OCI-LY1 (cell line): ENCODE data around the gene ZNF668.

Source experiments
- H2AFZ ChIP-seq: fragments of 200-600 bp; sonication (generic), shearing (Covaris generic); 2 replicates; pipeline ENCODE4 v1.6.0; 2014; ENCODE audit warnings: antibody characterized with exemption, mild to moderate bottlenecking, low read length
- H3F3A ChIP-seq: fragments of 200-600 bp; sonication (generic), shearing (Covaris generic); 2 replicates; pipeline ENCODE4 v1.6.0; 2014; ENCODE audit warnings: mild to moderate bottlenecking, antibody characterized with exemption, low read length, moderate library complexity; ENCODE audit not compliant: insufficient read depth
- H3K27ac ChIP-seq: fragments of 200-600 bp; sonication (generic); 2 replicates; pipeline ENCODE4 v1.5.1; 2014; ENCODE audit warnings: low read length, mixed run types, mild to moderate bottlenecking, low read depth; ENCODE audit not compliant: poor library complexity, severe bottlenecking
- H3K27me3 ChIP-seq: fragments of 200-600 bp; sonication (generic); 2 replicates; pipeline ENCODE4 v1.6.0; 2014; ENCODE audit warnings: antibody characterized with exemption, mild to moderate bottlenecking, low read length, moderate library complexity; ENCODE audit not compliant: insufficient read depth
- H3K36me3 ChIP-seq: fragments of 200-600 bp; sonication (generic); 2 replicates; pipeline ENCODE4 v1.6.1; 2014; ENCODE audit warnings: mild to moderate bottlenecking, antibody characterized with exemption, low read length, moderate library complexity, mixed read lengths; ENCODE audit not compliant: insufficient read depth
- H3K4me1 ChIP-seq: fragments of 200-600 bp; sonication (generic); 2 replicates; pipeline ENCODE4 v1.5.1; 2014; ENCODE audit warnings: mild to moderate bottlenecking, low read length, moderate library complexity; ENCODE audit not compliant: insufficient read depth, severe bottlenecking
- H3K4me2 ChIP-seq: fragments of 200-600 bp; sonication (generic), shearing (Covaris generic); 2 replicates; pipeline ENCODE4 v1.6.1; 2014; ENCODE audit warnings: low read length
- H3K4me3 ChIP-seq: fragments of 200-600 bp; sonication (generic); 2 replicates; pipeline ENCODE4 v1.5.1; 2014; ENCODE audit warnings: low read length, low read depth, mild to moderate bottlenecking, mixed read lengths; ENCODE audit not compliant: poor library complexity, severe bottlenecking
- H3K79me2 ChIP-seq: fragments of 200-600 bp; shearing (Covaris generic); 2 replicates; pipeline ENCODE4 v1.6.1; 2016; ENCODE audit warnings: mixed run types, low read length, mixed read lengths; ENCODE audit not compliant: insufficient read depth
- H3K9ac ChIP-seq: fragments of 200-600 bp; sonication (generic), shearing (Covaris generic); 2 replicates; pipeline ENCODE4 v1.6.1; 2014; ENCODE audit warnings: mild to moderate bottlenecking, low read length, mixed read lengths
- H3K9me2 ChIP-seq: fragments of 200-600 bp; sonication (generic), shearing (Covaris generic); 2 replicates; pipeline ENCODE4 v1.6.1; 2014; ENCODE audit warnings: low read depth, mild to moderate bottlenecking, low read length, mixed read lengths
- H3K9me3 ChIP-seq: fragments of 200-600 bp; shearing (Covaris generic); 2 replicates; pipeline ENCODE4 v1.6.1; 2014; ENCODE audit warnings: low read length, mixed read lengths
- H4K20me1 ChIP-seq: fragments of 200-600 bp; sonication (generic), shearing (Covaris generic); 2 replicates; pipeline ENCODE4 v1.6.0; 2016; ENCODE audit warnings: mild to moderate bottlenecking, low read length; ENCODE audit not compliant: insufficient read depth
- CTCF ChIP-seq: fragments of 200-600 bp; sonication (generic), shearing (Covaris generic); IDR thresholded peaks from 2 replicates; pipeline ENCODE4 v1.5.1; 2017; ENCODE audit warnings: mild to moderate bottlenecking, antibody characterized with exemption, low read length, moderate library complexity, mixed read lengths
- EZH2 ChIP-seq: fragments of 200-600 bp; sonication (generic), shearing (Covaris generic); IDR thresholded peaks from 2 replicates; pipeline ENCODE4 v1.8.0; 2017; ENCODE audit warnings: borderline replicate concordance, mixed run types, mild to moderate bottlenecking, antibody characterized with exemption, low read length, moderate library complexity, mixed read lengths

ZNF668 gene

GRCh38 chr16:31112711-31113110 is 38.7 kb upstream of the ZNF668 start:
- Histone ChIP-seq H3K9ac (no peak overlapping the region), H2AFZ (no peak overlapping the region), H3K36me3 (peaks cover 34% of the 10 kb centered on the region)

DNA sequence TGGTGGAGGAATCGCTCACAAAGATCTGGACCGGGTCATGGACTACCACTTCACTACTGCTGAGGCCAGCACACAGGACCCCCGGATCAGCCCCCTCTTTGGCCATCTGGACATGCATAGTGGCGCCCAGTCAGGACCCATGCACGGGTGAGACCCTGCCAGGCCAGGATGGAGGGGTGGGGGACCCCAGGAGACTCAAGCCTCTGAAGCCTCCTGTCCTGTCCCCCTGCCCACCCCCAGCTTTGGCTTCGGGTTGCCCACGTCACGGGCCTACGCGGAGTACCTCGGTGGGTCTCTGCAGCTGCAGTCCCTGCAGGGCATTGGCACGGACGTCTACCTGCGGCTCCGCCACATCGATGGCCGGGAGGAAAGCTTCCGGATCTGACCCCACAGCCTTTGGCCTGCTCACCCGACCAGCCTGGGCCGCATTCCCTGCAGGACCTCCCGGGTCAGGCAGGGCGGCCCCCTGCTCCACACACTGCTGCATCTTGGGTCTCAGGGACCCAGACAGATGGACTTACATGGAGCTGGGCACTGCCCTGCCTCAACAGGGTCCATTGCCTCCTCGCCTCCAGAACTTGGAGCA is 37.9 kb upstream of the ZNF668 start:
- no peaks in the 10 kb centered on the region for H3K9me3 ChIP-seq
- no peak overlapping the region for H3K9ac ChIP-seq
- H3K27ac ChIP-seq: no peak overlapping the region
- TF ChIP-seq EZH2: no peak
- no peak for TF ChIP-seq CTCF
- H3F3A ChIP-seq: peaks cover 5% of the 10 kb centered on the region
- no peak overlapping the region for H3K4me3 ChIP-seq
- no peaks in the 10 kb centered on the region for H3K9me2 ChIP-seq
- no peak overlapping the region for H3K4me2 ChIP-seq
- no peak overlapping the region for H2AFZ ChIP-seq
- H3K27me3 ChIP-seq: no peaks in the 10 kb centered on the region
- H3K79me2 ChIP-seq: no peaks in the 10 kb centered on the region
- H3K36me3 ChIP-seq: peaks cover 34% of the 10 kb centered on the region
- peaks cover 27% of the 10 kb centered on the region for H3K4me1 ChIP-seq
- H4K20me1 ChIP-seq: no peaks in the 10 kb centered on the region

More at GRCh38 chr16:31112711-31113110, 38.7 kb upstream of the ZNF668 start:
- no peaks in the 10 kb centered on the region for H3K27me3 ChIP-seq
- TF ChIP-seq EZH2 (no peak), CTCF (no peak)
- H3K79me2 ChIP-seq: no peaks in the 10 kb centered on the region
- H3K4me1 ChIP-seq: peaks cover 20% of the 10 kb centered on the region
- no peaks in the 10 kb centered on the region for H3K9me2 ChIP-seq
- no peak overlapping the region for H3K4me3 ChIP-seq
- H3K9me3 ChIP-seq: no peaks in the 10 kb centered on the region
- no peak overlapping the region for H3K4me2 ChIP-seq
- no peak overlapping the region for H3K27ac ChIP-seq
- no peaks in the 10 kb centered on the region for H4K20me1 ChIP-seq
- H3F3A ChIP-seq: no peaks in the 10 kb centered on the region

GRCh38 chr16:31110106-31111034 is 36.3 kb upstream of the ZNF668 start:
- Histone ChIP-seq H2AFZ (no peak overlapping the region), H3K9ac (no peak overlapping the region)

More at GRCh38 chr16:31110106-31111034, 36.3 kb upstream of the ZNF668 start:
- H3K36me3 ChIP-seq: peaks cover 34% of the 10 kb centered on the region
- no peak overlapping the region for H3K4me3 ChIP-seq
- H3K27ac ChIP-seq: no peak overlapping the region
- peaks cover 5% of the 10 kb centered on the region for H3F3A ChIP-seq
- H3K4me1 ChIP-seq: peaks cover 25% of the 10 kb centered on the region
- H3K9me2 ChIP-seq: no peaks in the 10 kb centered on the region
- H4K20me1 ChIP-seq: no peaks in the 10 kb centered on the region
- H3K27me3 ChIP-seq: no peaks in the 10 kb centered on the region
- H3K79me2 ChIP-seq: no peaks in the 10 kb centered on the region
- H3K4me2 ChIP-seq: no peak overlapping the region
- H3K9me3 ChIP-seq: no peaks in the 10 kb centered on the region
- no peak for TF ChIP-seq CTCF
